ENCODE data around the gene FLCN. TPM values are rescaled to one million over a fixed set of nuclear protein-coding genes. Genes with fewer than 3 reads are reported as not detected.
A peak's percentile ranks its signal among the peaks of the same experiment; 100 is the strongest.

Gene FLCN
- total and polyA plus RNA-seq, 3 donors from 2014 or later: 47.9 to 159 (median 129) TPM

DNA sequence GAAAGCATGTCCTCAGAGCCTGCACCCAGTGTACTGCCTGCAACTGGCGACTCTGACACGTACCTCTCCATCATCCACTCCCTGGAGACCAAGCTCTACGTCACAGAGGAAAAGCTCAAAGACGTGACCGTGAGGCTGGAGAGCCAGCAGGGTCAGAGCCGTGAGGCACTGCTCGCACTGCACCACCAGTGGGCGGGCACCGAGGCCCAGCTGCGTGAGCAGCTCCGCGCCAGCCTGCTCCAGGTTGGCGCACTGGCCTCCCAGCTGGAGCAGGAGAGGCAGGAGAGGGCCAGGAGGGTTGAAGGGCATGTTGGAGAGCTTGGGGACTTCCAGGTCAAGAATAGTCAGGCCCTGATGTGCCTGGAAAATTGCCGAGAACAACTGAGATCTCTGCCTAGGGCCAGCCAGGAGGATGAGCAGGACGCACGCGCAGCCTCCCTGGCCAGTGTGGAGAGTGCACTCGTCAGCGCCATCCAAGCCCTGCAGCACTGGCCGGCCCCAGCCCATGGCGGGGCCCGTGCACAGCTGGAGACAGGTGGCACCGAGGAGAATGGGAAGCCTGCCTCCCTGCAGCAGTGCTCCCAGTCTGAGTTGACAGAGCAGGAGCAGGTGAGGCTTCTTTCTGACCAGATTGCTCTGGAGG, 71.2 kb downstream of the FLCN start:
- peak; percentile 41 for DNase-seq
- H3K36me3 ChIP-seq (ENCODE audit: low read depth, missing control alignments): peaks cover under 1% of the 10 kb centered on the region
- no peaks in the 10 kb centered on the region for H3K4me1 ChIP-seq
- H3K4me3 ChIP-seq: no peak overlapping the region
- TF ChIP-seq, protein P1, sequence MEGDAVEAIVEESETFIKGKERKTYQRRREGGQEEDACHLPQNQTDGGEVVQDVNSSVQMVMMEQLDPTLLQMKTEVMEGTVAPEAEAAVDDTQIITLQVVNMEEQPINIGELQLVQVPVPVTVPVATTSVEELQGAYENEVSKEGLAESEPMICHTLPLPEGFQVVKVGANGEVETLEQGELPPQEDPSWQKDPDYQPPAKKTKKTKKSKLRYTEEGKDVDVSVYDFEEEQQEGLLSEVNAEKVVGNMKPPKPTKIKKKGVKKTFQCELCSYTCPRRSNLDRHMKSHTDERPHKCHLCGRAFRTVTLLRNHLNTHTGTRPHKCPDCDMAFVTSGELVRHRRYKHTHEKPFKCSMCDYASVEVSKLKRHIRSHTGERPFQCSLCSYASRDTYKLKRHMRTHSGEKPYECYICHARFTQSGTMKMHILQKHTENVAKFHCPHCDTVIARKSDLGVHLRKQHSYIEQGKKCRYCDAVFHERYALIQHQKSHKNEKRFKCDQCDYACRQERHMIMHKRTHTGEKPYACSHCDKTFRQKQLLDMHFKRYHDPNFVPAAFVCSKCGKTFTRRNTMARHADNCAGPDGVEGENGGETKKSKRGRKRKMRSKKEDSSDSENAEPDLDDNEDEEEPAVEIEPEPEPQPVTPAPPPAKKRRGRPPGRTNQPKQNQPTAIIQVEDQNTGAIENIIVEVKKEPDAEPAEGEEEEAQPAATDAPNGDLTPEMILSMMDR (IDR thresholded peaks at IDR 0.05): no peak
- no peak for TF ChIP-seq POLR2A (IDR thresholded peaks at IDR 0.05)
- no peaks in the 10 kb centered on the region for H3K9me3 ChIP-seq
- H3K27me3 ChIP-seq: no peaks in the 10 kb centered on the region
- no peak overlapping the region for H3K27ac ChIP-seq
- intact Hi-C loops (cut with DNase I; ENCODE audit: low total_unique reads): no loop called here
- 76 to 96% methylated on average over 10 to 19 of the region's 23 CpGs for WGBS, 2 donors

DNA sequence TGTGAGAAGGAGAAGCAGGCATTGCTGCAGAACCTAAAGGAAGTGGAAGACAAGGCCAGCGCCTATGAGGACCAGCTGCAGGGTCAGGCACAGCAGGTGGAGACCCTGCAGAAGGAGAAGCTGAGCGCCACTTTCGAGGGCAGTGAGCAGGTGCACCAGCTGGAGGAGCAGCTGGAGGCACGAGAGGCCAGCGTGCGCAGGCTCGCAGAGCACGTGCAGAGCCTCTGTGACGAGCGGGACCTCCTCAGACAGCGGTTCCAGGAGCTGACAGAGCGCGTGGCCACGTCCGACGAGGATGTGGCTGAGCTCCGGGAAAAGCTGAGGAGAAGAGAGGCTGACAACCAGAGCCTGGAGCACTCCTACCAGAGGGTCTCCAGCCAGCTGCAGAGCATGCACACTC, 72.3 kb downstream of the FLCN start:
- Histone ChIP-seq H3K4me3 (no peak overlapping the region), H3K36me3 (ENCODE audit: low read depth, missing control alignments) (peaks cover 9% of the 10 kb centered on the region), H3K9me3 (no peaks in the 10 kb centered on the region), H3K4me1 (no peaks in the 10 kb centered on the region), H3K27ac (no peak overlapping the region), H3K27me3 (no peaks in the 10 kb centered on the region)
- no peak for TF ChIP-seq POLR2A (IDR thresholded peaks at IDR 0.05)
- TF ChIP-seq, protein P1 (IDR thresholded peaks at IDR 0.05): no peak
- 92 to 95% methylated on average over 17 of the region's 17 CpGs for WGBS, 2 donors
- intact Hi-C loops (cut with DNase I; ENCODE audit: low total_unique reads): no loop called here
- no peak for DNase-seq

DNA sequence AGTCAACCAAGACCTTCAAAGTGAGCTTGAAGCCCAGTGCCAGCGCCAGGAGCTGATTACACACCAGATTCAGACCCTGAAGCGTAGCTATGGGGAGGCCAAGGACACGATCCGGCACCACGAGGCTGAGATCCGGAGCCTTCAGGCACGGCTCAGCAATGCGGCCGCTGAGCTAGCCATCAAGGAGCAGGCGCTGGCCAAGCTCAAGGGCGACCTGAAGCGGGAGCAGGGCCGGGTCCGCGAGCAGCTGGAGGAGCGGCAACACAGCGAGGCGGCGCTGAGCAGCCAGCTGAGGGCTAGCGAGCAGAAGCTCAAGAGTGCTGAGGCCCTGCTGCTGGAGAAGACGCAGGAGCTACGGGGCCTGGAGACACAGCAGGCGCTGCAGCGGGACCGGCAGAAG, 72.8 kb downstream of the FLCN start:
- peak; percentile 36 for DNase-seq
- Histone ChIP-seq H3K4me3 (no peak overlapping the region), H3K36me3 (ENCODE audit: low read depth, missing control alignments) (peaks cover 9% of the 10 kb centered on the region), H3K4me1 (no peaks in the 10 kb centered on the region), H3K27me3 (no peaks in the 10 kb centered on the region), H3K9me3 (no peaks in the 10 kb centered on the region), H3K27ac (no peak overlapping the region)
- intact Hi-C loops (cut with DNase I; ENCODE audit: low total_unique reads): no loop called here
- no peak for TF ChIP-seq POLR2A (IDR thresholded peaks at IDR 0.05)
- TF ChIP-seq, protein P1 (IDR thresholded peaks at IDR 0.05): no peak
- WGBS, 2 donors: 88 to 94% methylated on average over 20 to 25 of the region's 25 CpGs

Small RNA genes within 50 kb of the gene (small RNA-seq; reads per million reads assigned to genes)
- gene RNU6-767P: 0 reads per million in 2 donors

Other genes with a start within 250 kb of the FLCN start
- 100 to 1,000 TPM; 304 to 337 TPM for gene MPRIP, start 194.7 kb downstream of the FLCN start, total RNA-seq
- 191 TPM for gene MPRIP, start 194.7 kb downstream of the FLCN start, polyA plus RNA-seq (ENCODE audit: insufficient read depth, low read depth, low replicate concordance)
- 10 to 100 TPM; 39.9 to 44.2 TPM for gene PLD6, start 30.8 kb downstream of the FLCN start, total RNA-seq
- gene PLD6, start 30.8 kb downstream of the FLCN start, polyA plus RNA-seq (ENCODE audit: insufficient read depth, low read depth, low replicate concordance): 41.5 TPM
- 100 to 1,000 TPM; 128 to 134 TPM for gene COPS3, start 44.1 kb upstream of the FLCN start, total RNA-seq
- gene COPS3, start 44.1 kb upstream of the FLCN start, polyA plus RNA-seq (ENCODE audit: insufficient read depth, low read depth, low replicate concordance): 198 TPM
- 10 to 100 TPM; 33.5 to 47.5 TPM for gene NT5M, start 66.2 kb upstream of the FLCN start, total RNA-seq
- 26.1 TPM for gene NT5M, start 66.2 kb upstream of the FLCN start, polyA plus RNA-seq (ENCODE audit: insufficient read depth, low read depth, low replicate concordance)
- 10 to 100 TPM; 35.9 to 42.6 TPM for gene MED9, start 239.8 kb upstream of the FLCN start, total RNA-seq
- gene MED9, start 239.8 kb upstream of the FLCN start, polyA plus RNA-seq (ENCODE audit: insufficient read depth, low read depth, low replicate concordance): 18.8 TPM

Measured in testis (tissue), 3 donors.